ENCODE results near the gene LRP1B.

Gene LRP1B

DNA sequence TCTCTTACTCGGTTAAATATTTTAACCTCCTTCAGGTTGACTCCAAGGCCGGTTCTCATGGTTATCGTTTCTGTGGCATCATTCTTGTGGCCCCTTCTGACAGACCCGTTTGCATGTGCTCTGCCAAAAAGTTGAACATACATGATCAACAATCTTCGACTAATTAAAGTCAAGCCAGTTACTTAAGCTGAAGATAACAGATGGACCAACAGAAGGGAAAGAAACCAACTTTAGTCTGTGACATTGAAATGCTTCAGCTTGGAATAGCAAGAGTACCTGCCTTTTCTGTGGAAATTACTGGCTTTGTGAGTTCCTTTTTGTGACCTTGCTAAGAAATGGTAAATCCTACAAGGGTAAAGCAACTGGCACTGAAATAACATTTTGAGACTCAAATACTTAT is 1429.1 kb downstream of the LRP1B start:
- H3K9ac ChIP-seq (ENCODE audit: low read depth, low read length): no peak overlapping the region
- no peak overlapping the region for H3K27ac ChIP-seq (ENCODE audit: low read depth, low read length)
- no peaks in the 10 kb centered on the region for H3K36me3 ChIP-seq (ENCODE audit: insufficient read depth, low read length)
- H3K4me1 ChIP-seq (ENCODE audit: insufficient read depth, low read length): no peaks in the 10 kb centered on the region
- no peaks in the 10 kb centered on the region for H3K9me3 ChIP-seq (ENCODE audit: insufficient read depth, low read depth, low read length)
- H3K4me3 ChIP-seq (ENCODE audit: low read length): no peak overlapping the region
- WGBS: 94% methylated on average over 5 of the region's 5 CpGs
- H3K27me3 ChIP-seq (ENCODE audit: insufficient read depth, low read length): no peaks in the 10 kb centered on the region

DNA sequence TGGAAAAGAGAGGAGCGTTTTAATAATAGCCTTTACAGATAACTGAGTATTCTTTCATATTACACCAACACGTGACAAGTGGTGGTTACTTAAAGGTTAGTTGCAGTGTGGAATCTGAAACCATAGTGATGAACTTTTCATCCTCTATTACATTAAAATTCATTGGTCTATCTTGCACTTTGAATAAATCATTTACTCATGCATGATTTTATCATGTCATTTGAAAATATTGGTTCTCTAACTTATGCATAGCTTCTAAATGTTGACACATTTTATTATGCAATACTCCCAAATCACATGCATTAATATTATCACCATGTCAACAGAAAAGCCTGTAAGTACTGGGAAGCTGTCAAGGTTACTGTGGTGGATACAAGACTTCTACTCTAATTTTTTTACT is 1432.2 kb downstream of the LRP1B start:
- no peaks in the 10 kb centered on the region for H3K4me1 ChIP-seq (ENCODE audit: insufficient read depth, low read length)
- no CpG with 5 or more reads among the region's 2 CpGs for WGBS
- H3K36me3 ChIP-seq (ENCODE audit: insufficient read depth, low read length): no peaks in the 10 kb centered on the region
- no peaks in the 10 kb centered on the region for H3K27me3 ChIP-seq (ENCODE audit: insufficient read depth, low read length)
- H3K27ac ChIP-seq (ENCODE audit: low read depth, low read length): no peak overlapping the region
- H3K4me3 ChIP-seq (ENCODE audit: low read length): no peak overlapping the region
- H3K9ac ChIP-seq (ENCODE audit: low read depth, low read length): no peak overlapping the region
- no peaks in the 10 kb centered on the region for H3K9me3 ChIP-seq (ENCODE audit: insufficient read depth, low read depth, low read length)

DNA sequence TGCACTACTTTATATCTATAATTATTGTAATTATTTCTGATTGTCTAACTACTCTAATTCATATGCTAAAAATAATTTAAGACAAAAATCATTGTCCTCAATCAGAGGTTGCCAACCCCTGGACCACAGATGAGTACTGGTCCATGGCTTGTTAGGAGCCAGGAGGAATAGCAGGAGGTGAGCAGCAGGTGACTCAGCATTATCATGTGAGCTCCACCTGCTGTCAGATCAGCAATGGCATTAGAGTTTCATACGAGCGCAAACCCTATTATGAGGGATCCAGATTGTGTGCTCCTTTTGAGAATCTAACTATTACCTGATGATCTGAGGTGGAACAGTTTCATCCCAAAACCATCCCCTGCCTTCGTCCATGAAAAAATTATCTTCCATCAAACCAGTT is 1434.4 kb downstream of the LRP1B start:
- no peaks in the 10 kb centered on the region for H3K9me3 ChIP-seq (ENCODE audit: insufficient read depth, low read depth, low read length)
- 93% methylated on average over 3 of the region's 3 CpGs for WGBS
- H3K9ac ChIP-seq (ENCODE audit: low read depth, low read length): no peak overlapping the region
- no peak overlapping the region for H3K4me3 ChIP-seq (ENCODE audit: low read length)
- no peaks in the 10 kb centered on the region for H3K27me3 ChIP-seq (ENCODE audit: insufficient read depth, low read length)
- H3K27ac ChIP-seq (ENCODE audit: low read depth, low read length): no peak overlapping the region
- no peaks in the 10 kb centered on the region for H3K36me3 ChIP-seq (ENCODE audit: insufficient read depth, low read length)
- H3K4me1 ChIP-seq (ENCODE audit: insufficient read depth, low read length): no peaks in the 10 kb centered on the region

DNA sequence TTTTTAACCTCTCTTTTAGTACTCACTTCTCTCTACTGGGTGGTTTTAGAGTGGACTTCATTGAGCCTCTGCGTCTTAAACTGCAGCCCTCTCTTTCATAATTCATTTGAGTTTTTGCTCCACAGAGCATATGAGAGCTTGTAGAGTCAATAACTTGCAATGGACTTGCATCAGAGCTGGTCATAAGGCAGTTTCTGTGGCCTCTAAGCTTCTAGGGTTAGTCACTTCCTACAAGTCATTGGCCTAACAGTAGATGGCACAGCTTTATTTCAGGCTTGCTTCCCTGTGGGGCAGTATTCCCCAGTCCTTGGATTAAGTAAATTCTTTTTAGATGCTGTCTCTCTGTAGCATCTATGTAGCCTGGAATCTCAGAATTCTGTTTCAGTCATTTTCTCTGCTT is 1435.7 kb downstream of the LRP1B start:
- H3K27me3 ChIP-seq (ENCODE audit: insufficient read depth, low read length): no peaks in the 10 kb centered on the region
- H3K27ac ChIP-seq (ENCODE audit: low read depth, low read length): no peak overlapping the region
- no peaks in the 10 kb centered on the region for H3K4me1 ChIP-seq (ENCODE audit: insufficient read depth, low read length)
- H3K4me3 ChIP-seq (ENCODE audit: low read length): no peak overlapping the region
- no peak overlapping the region for H3K9ac ChIP-seq (ENCODE audit: low read depth, low read length)
- no peaks in the 10 kb centered on the region for H3K36me3 ChIP-seq (ENCODE audit: insufficient read depth, low read length)
- WGBS: 77% methylated on average over 1 of the region's 1 CpG
- no peaks in the 10 kb centered on the region for H3K9me3 ChIP-seq (ENCODE audit: insufficient read depth, low read depth, low read length)

GRCh38 chr2:140687825-140688224 is 1443.0 kb downstream of the LRP1B start:
- Histone ChIP-seq H3K4me3 (ENCODE audit: low read length) (no peak overlapping the region), H3K36me3 (ENCODE audit: insufficient read depth, low read length) (no peaks in the 10 kb centered on the region), H3K9me3 (ENCODE audit: insufficient read depth, low read depth, low read length) (no peaks in the 10 kb centered on the region), H3K27me3 (ENCODE audit: insufficient read depth, low read length) (no peaks in the 10 kb centered on the region), H3K27ac (ENCODE audit: low read depth, low read length) (no peak overlapping the region), H3K4me1 (ENCODE audit: insufficient read depth, low read length) (no peaks in the 10 kb centered on the region), H3K9ac (ENCODE audit: low read depth, low read length) (no peak overlapping the region)

GRCh38 chr2:140683658-140684057 is 1447.2 kb downstream of the LRP1B start:
- Histone ChIP-seq H3K27ac (ENCODE audit: low read depth, low read length) (no peak overlapping the region), H3K4me3 (ENCODE audit: low read length) (no peak overlapping the region), H3K4me1 (ENCODE audit: insufficient read depth, low read length) (no peaks in the 10 kb centered on the region), H3K9me3 (ENCODE audit: insufficient read depth, low read depth, low read length) (no peaks in the 10 kb centered on the region), H3K36me3 (ENCODE audit: insufficient read depth, low read length) (no peaks in the 10 kb centered on the region), H3K27me3 (ENCODE audit: insufficient read depth, low read length) (no peaks in the 10 kb centered on the region), H3K9ac (ENCODE audit: low read depth, low read length) (no peak overlapping the region)
- 91% methylated on average over 18 of the region's 18 CpGs for WGBS

DNA sequence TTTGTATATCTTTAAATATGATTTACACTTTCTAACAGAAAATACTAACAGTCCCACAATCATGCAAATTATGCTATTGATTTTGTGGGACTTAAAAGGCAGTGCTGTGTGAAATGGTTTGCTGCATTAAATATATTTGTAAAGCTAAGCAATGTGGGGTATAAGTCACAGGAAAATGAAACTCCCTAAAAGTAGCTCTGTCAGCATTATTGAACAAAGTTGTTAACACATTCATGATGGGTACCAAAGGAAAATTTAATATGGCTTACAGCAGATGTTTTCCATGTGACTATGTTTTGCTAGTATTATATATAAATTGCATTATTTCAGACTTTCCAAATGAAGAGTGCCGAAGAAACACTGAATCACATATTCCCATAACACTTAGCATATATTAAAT is 1450.0 kb downstream of the LRP1B start:
- Histone ChIP-seq H3K4me3 (ENCODE audit: low read length) (no peak overlapping the region), H3K27me3 (ENCODE audit: insufficient read depth, low read length) (no peaks in the 10 kb centered on the region), H3K9me3 (ENCODE audit: insufficient read depth, low read depth, low read length) (no peaks in the 10 kb centered on the region), H3K36me3 (ENCODE audit: insufficient read depth, low read length) (no peaks in the 10 kb centered on the region), H3K4me1 (ENCODE audit: insufficient read depth, low read length) (no peaks in the 10 kb centered on the region), H3K9ac (ENCODE audit: low read depth, low read length) (no peak overlapping the region), H3K27ac (ENCODE audit: low read depth, low read length) (no peak overlapping the region)
- no CpG with 5 or more reads among the region's 1 CpG for WGBS

DNA sequence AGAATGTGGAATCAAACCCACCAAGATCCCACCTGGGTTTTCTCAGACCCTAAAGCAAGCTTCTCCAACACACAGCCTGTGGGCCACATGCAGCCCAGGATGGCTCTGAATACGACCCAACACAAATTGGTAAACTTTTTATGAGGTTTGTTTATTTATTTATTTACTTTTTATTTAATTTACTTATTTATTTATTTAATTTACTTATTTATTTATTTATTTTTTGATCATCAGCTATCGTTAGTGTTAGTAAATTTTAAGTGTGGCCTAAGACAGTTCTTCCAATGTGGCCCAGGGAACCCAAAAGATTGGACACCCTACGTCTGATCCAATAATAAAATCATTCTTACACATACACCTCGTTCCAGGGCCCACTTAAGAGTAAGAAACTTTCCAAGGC is 1451.1 kb downstream of the LRP1B start:
- Histone ChIP-seq H3K4me1 (ENCODE audit: insufficient read depth, low read length) (no peaks in the 10 kb centered on the region), H3K27ac (ENCODE audit: low read depth, low read length) (no peak overlapping the region), H3K27me3 (ENCODE audit: insufficient read depth, low read length) (no peaks in the 10 kb centered on the region), H3K9me3 (ENCODE audit: insufficient read depth, low read depth, low read length) (no peaks in the 10 kb centered on the region), H3K9ac (ENCODE audit: low read depth, low read length) (no peak overlapping the region), H3K36me3 (ENCODE audit: insufficient read depth, low read length) (no peaks in the 10 kb centered on the region), H3K4me3 (ENCODE audit: low read length) (no peak overlapping the region)
- WGBS: 93% methylated on average over 3 of the region's 4 CpGs

- no peak overlapping the region for H3K4me3 ChIP-seq (ENCODE audit: low read length)
- H3K9me3 ChIP-seq (ENCODE audit: insufficient read depth, low read depth, low read length): no peaks in the 10 kb centered on the region
- H3K9ac ChIP-seq (ENCODE audit: low read depth, low read length): no peak overlapping the region
- 100% methylated on average over 1 of the region's 3 CpGs for WGBS
- H3K36me3 ChIP-seq (ENCODE audit: insufficient read depth, low read length): no peaks in the 10 kb centered on the region
- H3K4me1 ChIP-seq (ENCODE audit: insufficient read depth, low read length): no peaks in the 10 kb centered on the region
- no peak overlapping the region for H3K27ac ChIP-seq (ENCODE audit: low read depth, low read length)
- H3K27me3 ChIP-seq (ENCODE audit: insufficient read depth, low read length): no peaks in the 10 kb centered on the region
Measured at GRCh38 chr2:140669911-140670310, 1460.9 kb downstream of the LRP1B start.

GRCh38 chr2:140667203-140667602 is 1463.6 kb downstream of the LRP1B start:
- H3K4me1 ChIP-seq (ENCODE audit: insufficient read depth, low read length): no peaks in the 10 kb centered on the region
- H3K9me3 ChIP-seq (ENCODE audit: insufficient read depth, low read depth, low read length): no peaks in the 10 kb centered on the region
- no peak overlapping the region for H3K27ac ChIP-seq (ENCODE audit: low read depth, low read length)
- no peak overlapping the region for H3K9ac ChIP-seq (ENCODE audit: low read depth, low read length)
- 97% methylated on average over 2 of the region's 2 CpGs for WGBS
- H3K36me3 ChIP-seq (ENCODE audit: insufficient read depth, low read length): no peaks in the 10 kb centered on the region
- no peaks in the 10 kb centered on the region for H3K27me3 ChIP-seq (ENCODE audit: insufficient read depth, low read length)
- no peak overlapping the region for H3K4me3 ChIP-seq (ENCODE audit: low read length)

DNA sequence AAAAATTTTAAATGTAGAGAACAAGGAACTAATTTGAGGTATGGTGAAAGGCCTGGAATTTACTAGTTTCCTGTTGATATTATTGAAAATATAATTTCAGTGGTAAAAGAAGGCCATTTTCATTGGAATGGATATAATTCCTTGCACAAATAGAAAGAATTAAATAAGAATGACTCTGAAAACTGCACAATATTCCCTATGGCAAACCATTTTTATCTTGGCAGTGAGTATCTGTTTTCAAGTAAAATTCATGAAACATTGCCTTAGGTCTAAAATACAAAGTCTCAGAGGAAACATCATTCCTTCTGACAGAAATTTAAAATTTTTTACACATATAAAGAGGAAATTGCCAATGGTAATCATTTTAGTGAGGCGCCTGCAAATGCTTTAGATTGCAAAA is 1468.3 kb downstream of the LRP1B start:
- Histone ChIP-seq H3K4me3 (ENCODE audit: low read length) (no peak overlapping the region), H3K27ac (ENCODE audit: low read depth, low read length) (no peak overlapping the region)
- no CpG with 5 or more reads among the region's 1 CpG for WGBS

DNA sequence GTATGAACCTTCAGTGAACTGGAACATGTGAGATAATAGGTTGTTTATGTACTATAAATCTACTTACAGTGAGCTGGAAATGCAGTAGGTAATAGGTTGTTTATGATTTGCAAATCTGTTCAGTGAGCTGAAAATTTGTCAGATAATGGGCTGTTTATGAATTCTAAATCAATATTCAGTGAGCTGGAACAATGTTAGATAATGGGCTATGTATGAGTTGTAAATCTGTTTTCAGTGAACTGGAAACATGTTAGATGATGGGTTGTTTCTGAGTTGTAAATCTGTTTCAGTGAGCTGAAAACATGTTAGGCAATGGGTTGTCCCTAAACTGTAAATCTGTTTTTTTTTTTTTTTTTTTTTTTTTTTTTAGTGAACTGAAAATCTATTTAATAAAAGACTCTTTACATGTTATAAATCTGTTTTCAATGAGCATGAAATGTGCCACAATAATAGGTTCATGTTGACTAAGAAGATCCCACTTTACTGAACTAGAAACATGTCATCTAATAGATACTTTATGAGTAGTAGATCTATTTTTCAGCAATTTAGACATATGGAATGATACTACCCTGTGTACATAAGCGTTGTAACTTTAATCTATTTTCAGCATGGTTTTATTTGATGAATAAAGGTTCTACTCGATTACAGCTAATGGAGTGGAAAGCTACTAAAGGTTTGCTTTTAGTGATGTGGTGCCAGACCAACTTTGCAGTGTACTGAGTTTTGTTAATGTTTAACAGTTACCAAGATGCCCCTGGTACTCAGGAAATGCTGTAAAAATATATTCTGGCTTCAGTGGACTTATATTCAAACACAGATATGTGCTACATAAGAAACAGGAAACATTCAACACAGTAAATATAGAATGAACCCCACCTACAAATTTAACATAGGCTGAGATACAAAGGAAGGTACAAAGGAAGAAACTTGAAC is 1471.8 kb downstream of the LRP1B start:
- Histone ChIP-seq H3K4me1 (ENCODE audit: insufficient read depth, low read length) (no peaks in the 10 kb centered on the region), H3K27ac (ENCODE audit: low read depth, low read length) (no peak overlapping the region), H3K4me3 (ENCODE audit: low read length) (no peak overlapping the region), H3K36me3 (ENCODE audit: insufficient read depth, low read length) (no peaks in the 10 kb centered on the region), H3K9ac (ENCODE audit: low read depth, low read length) (no peak overlapping the region), H3K9me3 (ENCODE audit: insufficient read depth, low read depth, low read length) (no peaks in the 10 kb centered on the region), H3K27me3 (ENCODE audit: insufficient read depth, low read length) (no peaks in the 10 kb centered on the region)
- WGBS: 93% methylated on average over 2 of the region's 2 CpGs

More for the DNA sequence above, 1468.3 kb downstream of the LRP1B start:
- H3K4me1 ChIP-seq (ENCODE audit: insufficient read depth, low read length): no peaks in the 10 kb centered on the region
- no peaks in the 10 kb centered on the region for H3K9me3 ChIP-seq (ENCODE audit: insufficient read depth, low read depth, low read length)
- H3K27me3 ChIP-seq (ENCODE audit: insufficient read depth, low read length): no peaks in the 10 kb centered on the region
- H3K9ac ChIP-seq (ENCODE audit: low read depth, low read length): no peak overlapping the region
- H3K36me3 ChIP-seq (ENCODE audit: insufficient read depth, low read length): no peaks in the 10 kb centered on the region

Data from HUES64 (cell line).